Activated CD4-positive, alpha-beta T cell treated with anti-CD3 and anti-CD28 coated beads, Interleukin-2, amount 50 U/mL, for 48 hours (primary cell): ENCODE data around the gene INHA.

Source experiments
- DNase-seq, 2 experiments: peaks; one replicate each; pipeline ENCODE4 v3.0.0-alpha.2; 2020

Gene INHA

GRCh38 chr2:219559156-219559915 lies 12.8 kb upstream of the INHA start:
- DNase-seq, result no peak

GRCh38 chr2:219560037-219560892 lies 11.8 kb upstream of the INHA start:
- DNase-seq, result no peak

GRCh38 chr2:219560893-219561178 lies 11.3 kb upstream of the INHA start:
- no peak for DNase-seq

- no peak for DNase-seq
Observed at GRCh38 chr2:219561179-219562048, 10.7 kb upstream of the INHA start.

- no peak for DNase-seq
Observed at GRCh38 chr2:219562049-219563020, 9.8 kb upstream of the INHA start.

- DNase-seq, result no peak
Observed at GRCh38 chr2:219563271-219563928, 8.7 kb upstream of the INHA start.

GRCh38 chr2:219565130-219566080 lies 6.7 kb upstream of the INHA start:
- no peak for DNase-seq

GRCh38 chr2:219566640-219567039 lies 5.5 kb upstream of the INHA start:
- DNase-seq, result no peak

- DNase-seq, result no peak
Observed at GRCh38 chr2:219567131-219567530, 5.0 kb upstream of the INHA start.

- DNase-seq, result no peak
Observed at GRCh38 chr2:219567791-219568361, 4.2 kb upstream of the INHA start.

GRCh38 chr2:219569041-219569440 lies 3.1 kb upstream of the INHA start:
- DNase-seq, result no peak

- no peak for DNase-seq
Observed at GRCh38 chr2:219569635-219570034, 2.5 kb upstream of the INHA start.

- DNase-seq, result peak in 1 of 2 experiments; percentile 12
Observed at GRCh38 chr2:219570194-219570923, 1.8 kb upstream of the INHA start.

GRCh38 chr2:219570924-219571310 lies 1.2 kb upstream of the INHA start:
- DNase-seq, result no peak

GRCh38 chr2:219571311-219572236 lies 536 bp upstream of the INHA start, which contains the start of gene OBSL1:
Gene OBSL1, minus strand, starts transcription at chr2:219571539. Its CDS starts 307 bp downstream, at chr2:219571232.
- DNase-seq, result peak; percentile 18 to 21

- DNase-seq, result no peak
Observed at GRCh38 chr2:219573166-219573565, 1.1 kb downstream of the INHA start.

GRCh38 chr2:219574484-219575311 lies 2.6 kb downstream of the INHA start:
- DNase-seq, result no peak
